DMS114 treated with DMSO at 0.1 percent for 48 hours (cell line): ENCODE measurements around the gene EPHA5.
"Not testable (repeated sequence)": the region's sequence is repeated elsewhere in the genome, so short reads cannot be mapped to it uniquely, and the experiment has no call there.

Source experiments
- DNase-seq: peaks from one replicate; lab custom pipeline; 2025; ENCODE audit not compliant: unreplicated experiment; lab: John Stamatoyannopoulos, UW

EPHA5 gene

GRCh38 chr4:65383589-65384305 lies 286.5 kb downstream of the EPHA5 start:
- no peak for DNase-seq

- no peak for DNase-seq
Measured at GRCh38 chr4:65381648-65382047, 288.6 kb downstream of the EPHA5 start.

- DNase-seq: no peak
Measured at GRCh38 chr4:65370709-65371108, 299.6 kb downstream of the EPHA5 start.

DNA sequence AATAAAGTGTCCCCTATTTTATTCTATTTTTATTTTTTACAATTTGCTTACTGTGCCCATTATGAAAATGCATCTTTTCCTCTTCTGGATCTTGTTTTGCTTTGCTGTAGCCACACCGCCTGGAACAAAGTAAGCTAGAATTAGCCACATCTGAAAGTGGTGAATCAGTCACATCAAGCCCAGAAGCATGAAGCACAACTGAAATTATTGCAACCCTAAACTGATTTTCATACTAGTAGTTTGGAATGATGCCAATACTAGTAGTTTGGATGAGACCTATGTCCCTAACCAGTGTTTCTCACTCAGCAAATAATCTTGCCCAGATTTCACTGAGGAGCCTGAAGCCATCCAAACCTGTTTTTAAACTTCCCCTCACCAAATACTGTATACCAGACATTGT lies 303.0 kb downstream of the EPHA5 start:
- DNase-seq: no peak

GRCh38 chr4:65358914-65359313 lies 311.4 kb downstream of the EPHA5 start:
- no peak for DNase-seq

DNA sequence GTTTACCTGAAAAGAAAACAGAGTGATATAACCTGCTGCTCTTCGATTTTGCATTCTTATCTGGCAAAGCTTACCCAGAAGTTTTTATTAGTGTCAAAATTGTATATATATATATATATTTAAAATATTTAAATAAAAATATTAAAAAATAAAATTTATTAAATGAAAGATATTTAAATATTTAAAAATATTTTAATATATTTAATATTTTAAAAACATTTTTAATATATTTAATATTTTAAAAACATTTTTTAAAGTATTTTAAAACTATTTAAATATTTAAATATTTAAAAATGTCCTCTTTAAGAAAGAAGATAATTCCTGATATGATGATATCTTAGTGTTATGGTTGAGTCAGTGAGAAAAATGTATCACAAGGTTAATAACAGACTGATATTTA lies 317.2 kb downstream of the EPHA5 start:
- no peak for DNase-seq

DNA sequence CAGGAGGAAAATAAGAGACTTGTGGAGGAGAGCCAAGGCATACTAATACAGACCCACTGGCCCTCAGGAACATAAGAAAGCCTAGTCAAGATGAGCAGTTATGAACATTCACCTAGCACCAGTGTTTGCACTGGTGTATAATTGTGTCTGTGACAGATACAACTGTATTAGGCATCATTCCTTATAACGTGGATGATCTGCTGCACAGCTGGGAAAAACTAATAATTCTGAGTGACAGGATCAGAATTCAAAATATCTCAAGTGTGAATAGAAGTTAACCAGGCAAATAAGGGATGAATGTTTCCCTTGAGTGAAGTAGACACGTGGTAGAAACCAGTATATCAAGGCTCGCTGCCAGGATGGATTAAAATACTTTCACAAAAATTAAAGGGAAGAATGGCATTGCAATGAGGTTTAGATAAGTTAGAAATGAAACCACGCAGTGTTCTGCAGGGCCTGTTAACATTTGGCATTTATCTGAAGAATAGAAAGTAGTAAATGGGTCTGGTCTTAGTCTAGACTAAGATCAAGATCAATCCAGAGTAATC lies 325.9 kb downstream of the EPHA5 start:
- DNase-seq: no peak

DNA sequence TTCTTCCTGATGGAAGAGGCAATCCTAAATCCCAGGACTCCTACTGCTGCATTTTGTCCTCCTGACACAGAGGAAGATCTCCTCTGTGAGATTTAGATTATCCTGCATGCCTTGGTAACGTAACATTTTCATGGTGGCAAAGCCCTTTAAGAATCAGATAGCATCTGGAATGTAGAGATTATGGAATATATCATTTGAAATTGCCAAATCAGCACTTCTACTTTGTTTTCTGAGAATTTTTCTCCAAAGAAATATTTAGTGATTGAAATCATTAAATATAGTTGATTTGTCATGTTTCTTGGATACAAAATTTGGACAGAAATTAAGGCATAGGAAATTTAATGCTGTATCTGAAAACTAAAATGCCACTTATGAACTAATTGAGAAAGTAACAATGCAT lies 326.9 kb downstream of the EPHA5 start:
- no peak for DNase-seq

DNA sequence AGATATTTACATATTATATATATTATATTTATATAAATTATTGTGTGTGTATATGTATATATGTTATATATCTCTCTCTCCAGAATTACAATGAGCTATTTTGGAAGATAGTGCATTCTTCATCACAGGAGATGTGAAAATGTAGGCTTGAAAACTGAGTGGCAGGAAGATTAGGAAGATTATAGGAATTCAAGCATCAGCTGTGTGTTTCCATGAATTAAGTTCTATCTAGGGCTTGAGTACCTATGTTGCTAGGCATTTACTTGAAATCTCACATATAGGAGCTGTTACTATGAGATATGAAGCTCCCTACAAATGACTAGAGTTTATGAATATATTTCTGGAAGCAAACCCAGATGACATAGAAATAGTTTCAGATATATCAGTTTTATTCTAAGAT lies 328.7 kb downstream of the EPHA5 start:
- DNase-seq: no peak

DNA sequence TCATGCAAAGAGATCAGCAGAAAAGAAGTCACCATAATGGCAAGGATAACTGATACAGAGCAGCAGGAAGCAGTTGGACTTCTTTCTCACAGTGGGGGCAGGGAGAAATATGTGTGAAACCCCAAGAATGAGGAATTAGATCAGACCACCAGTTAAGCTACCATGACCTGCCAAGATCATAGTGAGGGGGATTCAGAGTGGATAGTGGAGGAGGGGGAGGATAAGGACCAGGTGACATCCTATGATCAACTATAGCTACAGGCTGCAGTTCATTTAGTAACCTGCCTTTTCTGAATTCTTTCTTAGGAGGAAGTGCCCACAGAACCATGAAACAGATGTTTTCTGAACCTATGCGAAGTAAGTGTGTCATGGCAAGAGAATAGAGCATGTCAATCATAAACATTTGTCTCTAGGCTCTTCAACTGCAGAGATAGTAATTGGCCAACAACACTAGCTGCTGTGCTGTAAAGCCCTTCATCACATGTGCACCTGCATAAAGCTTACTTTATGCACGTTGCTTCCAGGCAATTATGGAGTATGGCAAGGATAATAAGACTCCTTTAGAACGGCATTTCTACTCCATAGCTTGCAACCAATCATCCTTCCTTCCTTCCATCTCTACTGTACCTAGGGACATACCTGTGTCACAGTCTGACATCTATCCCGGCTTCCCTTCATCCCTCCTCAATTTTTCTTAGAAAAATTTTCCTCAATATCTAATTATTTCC lies 329.7 kb downstream of the EPHA5 start:
- no peak for DNase-seq

- DNase-seq: no peak
Measured at GRCh38 chr4:65337371-65337770, 332.9 kb downstream of the EPHA5 start.

DNA sequence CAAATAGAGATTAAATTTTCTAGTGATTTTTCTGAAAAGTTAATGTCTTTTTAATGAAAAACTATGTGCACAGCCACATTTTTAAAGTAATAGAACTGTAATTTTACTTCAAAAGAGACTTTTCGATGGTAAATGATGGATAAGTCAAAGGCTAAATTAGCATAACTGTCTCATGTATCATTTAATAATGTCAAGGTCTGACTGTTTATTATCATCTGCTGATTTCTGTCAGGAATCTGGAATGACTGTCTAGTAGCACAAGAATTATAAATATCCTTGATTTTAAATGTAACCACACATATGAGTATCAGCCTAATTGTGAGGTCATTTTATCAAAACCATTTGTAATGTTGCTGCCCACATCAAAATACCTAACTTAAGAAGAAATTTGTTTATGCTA lies 333.8 kb downstream of the EPHA5 start:
- no peak for DNase-seq

- DNase-seq: no peak
Measured at GRCh38 chr4:65316534-65316933, 353.8 kb downstream of the EPHA5 start.

- no peak for DNase-seq
Measured at GRCh38 chr4:65311120-65311519, 359.2 kb downstream of the EPHA5 start.

DNA sequence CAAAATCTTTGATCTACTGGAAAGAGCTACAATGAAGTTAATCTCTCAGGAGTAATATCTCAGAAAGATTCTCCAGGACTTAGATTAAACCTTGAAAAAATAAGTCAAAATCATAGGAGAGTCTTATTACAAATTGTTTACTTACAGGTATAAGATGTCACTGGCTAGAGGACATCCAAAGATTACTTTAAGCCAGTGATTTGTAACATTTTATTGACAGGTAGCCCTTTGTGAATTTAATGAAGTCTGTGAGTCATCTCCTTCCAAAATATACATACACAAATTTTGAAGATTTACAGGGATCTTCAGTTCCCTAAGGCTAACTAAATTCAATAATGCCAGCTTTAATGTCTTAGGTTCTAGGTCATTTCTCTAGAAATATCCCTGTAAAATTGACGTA lies 359.7 kb downstream of the EPHA5 start:
- DNase-seq: no peak

- not testable (repeated sequence) for DNase-seq
Measured at GRCh38 chr4:65308626-65309025, 361.7 kb downstream of the EPHA5 start.

DNA sequence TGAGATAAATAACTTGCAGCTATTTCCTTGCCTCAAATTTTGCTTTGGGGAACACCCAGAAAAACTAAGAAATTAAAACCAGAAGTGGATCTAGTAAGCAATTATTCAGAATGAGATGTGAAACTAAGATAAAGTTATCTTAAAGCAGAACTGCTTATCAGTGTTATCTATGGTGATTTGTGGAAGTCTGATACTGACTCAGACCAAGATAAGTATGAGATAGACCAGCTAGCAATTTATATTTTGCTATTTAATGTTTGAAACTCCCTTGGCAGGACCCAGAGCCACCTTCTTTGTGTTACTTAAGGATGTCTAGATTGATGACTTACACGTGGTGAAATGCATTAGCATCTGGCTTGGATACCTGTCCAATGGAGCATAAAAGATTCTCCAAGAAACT lies 368.1 kb downstream of the EPHA5 start:
- DNase-seq: no peak

GRCh38 chr4:65296246-65296645 lies 374.0 kb downstream of the EPHA5 start:
- no peak for DNase-seq

DNA sequence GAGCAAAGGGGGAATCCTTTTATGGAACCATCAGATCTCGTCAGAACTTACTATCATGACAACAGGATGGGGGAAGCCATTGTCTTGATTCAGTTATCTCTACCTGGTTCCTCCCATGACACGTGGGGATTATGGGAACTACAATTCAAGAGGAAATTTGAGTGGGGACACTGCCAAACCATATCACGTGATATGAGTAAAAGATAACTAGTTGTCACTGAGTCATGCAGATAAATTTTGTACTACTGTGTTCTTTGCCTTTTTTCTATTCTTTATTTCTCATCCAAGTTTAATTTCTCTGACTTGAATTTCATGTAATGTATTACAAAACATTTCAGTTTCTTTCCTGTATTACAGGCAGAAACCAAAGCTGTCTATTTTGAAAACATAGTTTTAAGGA lies 383.2 kb downstream of the EPHA5 start:
- DNase-seq: no peak
